ENCODE results near the gene GOLGA7B.

- TF ChIP-seq POLR2A (IDR thresholded peaks at IDR 0.05), result no peak
- TF ChIP-seq CTCF (IDR thresholded peaks at IDR 0.05), result no peak
- no peak for TF ChIP-seq POLR2AphosphoS5 (IDR thresholded peaks at IDR 0.05; ENCODE audit: insufficient read depth in 1 of 2, low read depth in 1 of 2)
Observed at GRCh38 chr10:97865488-97865887, 15.8 kb downstream of the GOLGA7B start.

Measured in vagina (tissue), 2 donors.